ENCODE measurements around the gene CGAS.

- TF ChIP-seq, protein P1, sequence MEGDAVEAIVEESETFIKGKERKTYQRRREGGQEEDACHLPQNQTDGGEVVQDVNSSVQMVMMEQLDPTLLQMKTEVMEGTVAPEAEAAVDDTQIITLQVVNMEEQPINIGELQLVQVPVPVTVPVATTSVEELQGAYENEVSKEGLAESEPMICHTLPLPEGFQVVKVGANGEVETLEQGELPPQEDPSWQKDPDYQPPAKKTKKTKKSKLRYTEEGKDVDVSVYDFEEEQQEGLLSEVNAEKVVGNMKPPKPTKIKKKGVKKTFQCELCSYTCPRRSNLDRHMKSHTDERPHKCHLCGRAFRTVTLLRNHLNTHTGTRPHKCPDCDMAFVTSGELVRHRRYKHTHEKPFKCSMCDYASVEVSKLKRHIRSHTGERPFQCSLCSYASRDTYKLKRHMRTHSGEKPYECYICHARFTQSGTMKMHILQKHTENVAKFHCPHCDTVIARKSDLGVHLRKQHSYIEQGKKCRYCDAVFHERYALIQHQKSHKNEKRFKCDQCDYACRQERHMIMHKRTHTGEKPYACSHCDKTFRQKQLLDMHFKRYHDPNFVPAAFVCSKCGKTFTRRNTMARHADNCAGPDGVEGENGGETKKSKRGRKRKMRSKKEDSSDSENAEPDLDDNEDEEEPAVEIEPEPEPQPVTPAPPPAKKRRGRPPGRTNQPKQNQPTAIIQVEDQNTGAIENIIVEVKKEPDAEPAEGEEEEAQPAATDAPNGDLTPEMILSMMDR (IDR thresholded peaks at IDR 0.05), result no peak
- TF ChIP-seq POLR2A (IDR thresholded peaks at IDR 0.05), result no peak
- TF ChIP-seq POLR2AphosphoS5 (IDR thresholded peaks at IDR 0.05), result no peak
- TF ChIP-seq EP300 (IDR thresholded peaks at IDR 0.05), result no peak
These were observed 56.2 kb downstream of the CGAS start for GRCh38 chr6:73395875-73396274.

Measured in gastroesophageal sphincter (tissue), 3 donors.